ENCODE measurements around the gene MYT1.
A peak's percentile ranks its signal among the peaks of the same experiment; 100 is the strongest.

Gene MYT1

DNA sequence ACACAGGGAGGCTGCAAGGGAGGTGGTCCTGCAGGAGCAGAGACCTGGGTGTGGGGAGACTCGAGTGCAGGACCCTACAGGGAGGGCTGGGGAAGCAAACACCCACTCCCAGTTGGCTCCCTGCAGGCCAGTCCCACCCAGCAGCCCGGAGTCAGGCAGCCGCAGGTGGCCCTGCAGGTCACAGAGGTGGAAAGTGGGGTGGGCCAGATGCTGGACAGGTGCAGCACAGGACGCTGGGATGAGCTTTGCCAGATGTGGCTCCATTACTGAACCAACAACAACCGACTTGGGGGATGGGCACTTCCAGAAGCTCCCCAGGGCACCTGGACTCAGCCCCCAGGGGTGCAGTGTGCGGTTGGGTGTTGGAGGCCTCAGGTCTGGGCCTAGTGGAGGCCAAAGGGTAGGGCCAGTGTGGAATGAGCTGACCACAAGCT lies 26.6 kb upstream of the MYT1 start:
- peak in 1 of 2 donors; percentile 57 for DNase-seq
- Histone ChIP-seq H3K27me3 (peaks cover 0 to 41% of the 10 kb centered on the region in 2 donors), H3K36me3 (no peaks in the 10 kb centered on the region), H3K4me1 (no peaks in the 10 kb centered on the region), H3K4me3 (no peak overlapping the region), H3K9me3 (no peaks in the 10 kb centered on the region), H3K27ac (no peak overlapping the region)
- intact Hi-C loops (cut with DNase I; ENCODE audit: low total_unique reads) = no loop called here
- TF ChIP-seq, protein P1, sequence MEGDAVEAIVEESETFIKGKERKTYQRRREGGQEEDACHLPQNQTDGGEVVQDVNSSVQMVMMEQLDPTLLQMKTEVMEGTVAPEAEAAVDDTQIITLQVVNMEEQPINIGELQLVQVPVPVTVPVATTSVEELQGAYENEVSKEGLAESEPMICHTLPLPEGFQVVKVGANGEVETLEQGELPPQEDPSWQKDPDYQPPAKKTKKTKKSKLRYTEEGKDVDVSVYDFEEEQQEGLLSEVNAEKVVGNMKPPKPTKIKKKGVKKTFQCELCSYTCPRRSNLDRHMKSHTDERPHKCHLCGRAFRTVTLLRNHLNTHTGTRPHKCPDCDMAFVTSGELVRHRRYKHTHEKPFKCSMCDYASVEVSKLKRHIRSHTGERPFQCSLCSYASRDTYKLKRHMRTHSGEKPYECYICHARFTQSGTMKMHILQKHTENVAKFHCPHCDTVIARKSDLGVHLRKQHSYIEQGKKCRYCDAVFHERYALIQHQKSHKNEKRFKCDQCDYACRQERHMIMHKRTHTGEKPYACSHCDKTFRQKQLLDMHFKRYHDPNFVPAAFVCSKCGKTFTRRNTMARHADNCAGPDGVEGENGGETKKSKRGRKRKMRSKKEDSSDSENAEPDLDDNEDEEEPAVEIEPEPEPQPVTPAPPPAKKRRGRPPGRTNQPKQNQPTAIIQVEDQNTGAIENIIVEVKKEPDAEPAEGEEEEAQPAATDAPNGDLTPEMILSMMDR (IDR thresholded peaks at IDR 0.05) = no peak

DNA sequence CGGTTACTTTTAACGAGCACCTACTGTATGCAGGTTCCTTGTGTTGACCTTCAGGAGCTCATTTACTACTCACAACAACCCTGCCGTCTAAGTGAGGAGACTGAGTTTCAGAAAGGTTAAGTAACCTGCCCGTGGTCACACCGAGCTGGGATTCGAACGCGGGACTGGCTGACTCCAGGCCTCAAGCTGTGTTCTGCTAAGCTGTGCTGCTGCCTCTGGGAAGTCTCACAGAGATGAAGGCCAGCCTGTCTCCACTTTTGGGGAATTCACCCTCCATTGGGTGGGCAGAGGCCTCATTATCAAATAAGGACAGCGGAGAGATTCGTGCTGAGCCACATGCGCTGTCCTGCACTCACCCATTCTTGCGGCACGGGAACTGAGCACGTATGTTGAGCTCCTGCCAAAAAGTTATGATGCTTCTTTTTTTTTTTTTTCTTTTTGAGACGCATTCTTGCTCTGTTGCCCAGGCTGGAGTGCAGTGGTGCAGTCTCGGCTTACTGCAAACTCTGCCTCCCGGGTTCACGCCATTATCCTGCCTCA lies 25.9 kb upstream of the MYT1 start:
- TF ChIP-seq, protein P1 (IDR thresholded peaks at IDR 0.05) = no peak
- Histone ChIP-seq H3K27ac (no peak overlapping the region), H3K27me3 (peaks cover 0 to 49% of the 10 kb centered on the region in 2 donors), H3K4me3 (no peak overlapping the region), H3K36me3 (no peaks in the 10 kb centered on the region), H3K4me1 (no peaks in the 10 kb centered on the region), H3K9me3 (no peaks in the 10 kb centered on the region)
- DNase-seq = peak in 1 of 2 donors; percentile 38
- intact Hi-C loops (cut with DNase I; ENCODE audit: low total_unique reads) = no loop called here

DNA sequence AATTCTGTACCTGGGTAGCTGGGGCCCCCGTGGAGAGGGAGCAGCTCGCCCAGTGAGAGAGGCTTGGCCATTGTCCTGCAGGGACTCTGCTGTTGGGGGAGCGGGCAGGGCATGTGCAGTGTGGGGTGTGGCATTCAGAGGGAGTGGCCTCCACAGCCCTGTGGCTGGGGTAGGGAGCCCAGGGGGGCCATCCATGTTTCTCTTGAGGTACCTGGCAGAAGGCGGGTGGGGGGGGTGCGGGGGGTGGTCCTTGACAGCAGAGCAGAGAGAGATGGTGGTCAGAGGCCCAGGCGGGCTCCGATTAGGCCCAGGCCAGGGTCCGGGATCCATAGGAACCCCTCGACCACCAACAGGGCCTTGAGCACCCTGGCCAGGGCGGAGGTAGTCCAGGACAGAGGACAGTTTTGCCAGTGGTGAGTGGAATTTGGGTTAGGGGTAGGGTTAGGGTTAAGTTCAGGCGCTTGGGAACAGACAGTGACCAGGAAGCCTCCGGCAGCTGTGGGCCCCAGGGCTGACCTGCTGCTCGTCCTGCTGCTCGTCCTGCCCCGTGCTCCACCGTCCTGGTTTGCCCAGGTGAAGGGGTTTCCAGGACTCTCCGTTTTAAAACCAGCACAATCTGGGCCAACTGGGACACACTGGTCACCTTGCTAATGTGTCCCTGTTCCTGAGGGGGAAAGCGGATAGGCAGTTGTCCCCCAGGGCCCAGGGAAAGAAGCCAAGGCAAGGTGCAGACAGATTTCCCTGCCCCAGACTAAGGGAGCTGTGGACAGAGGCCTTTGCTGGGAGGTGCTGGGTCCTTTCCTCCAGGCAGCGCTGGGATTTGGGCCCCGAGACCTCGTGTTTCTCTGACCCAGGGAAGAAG lies 24.8 kb upstream of the MYT1 start:
- Histone ChIP-seq H3K36me3 (no peaks in the 10 kb centered on the region), H3K27ac (no peak overlapping the region), H3K4me3 (no peak overlapping the region), H3K9me3 (no peaks in the 10 kb centered on the region), H3K27me3 (peaks cover 0 to 44% of the 10 kb centered on the region in 2 donors), H3K4me1 (no peaks in the 10 kb centered on the region)
- DNase-seq = peak in 1 of 2 donors; percentile 40
- TF ChIP-seq, protein P1 (IDR thresholded peaks at IDR 0.05) = no peak
- intact Hi-C loops (cut with DNase I; ENCODE audit: low total_unique reads) = no loop called here

DNA sequence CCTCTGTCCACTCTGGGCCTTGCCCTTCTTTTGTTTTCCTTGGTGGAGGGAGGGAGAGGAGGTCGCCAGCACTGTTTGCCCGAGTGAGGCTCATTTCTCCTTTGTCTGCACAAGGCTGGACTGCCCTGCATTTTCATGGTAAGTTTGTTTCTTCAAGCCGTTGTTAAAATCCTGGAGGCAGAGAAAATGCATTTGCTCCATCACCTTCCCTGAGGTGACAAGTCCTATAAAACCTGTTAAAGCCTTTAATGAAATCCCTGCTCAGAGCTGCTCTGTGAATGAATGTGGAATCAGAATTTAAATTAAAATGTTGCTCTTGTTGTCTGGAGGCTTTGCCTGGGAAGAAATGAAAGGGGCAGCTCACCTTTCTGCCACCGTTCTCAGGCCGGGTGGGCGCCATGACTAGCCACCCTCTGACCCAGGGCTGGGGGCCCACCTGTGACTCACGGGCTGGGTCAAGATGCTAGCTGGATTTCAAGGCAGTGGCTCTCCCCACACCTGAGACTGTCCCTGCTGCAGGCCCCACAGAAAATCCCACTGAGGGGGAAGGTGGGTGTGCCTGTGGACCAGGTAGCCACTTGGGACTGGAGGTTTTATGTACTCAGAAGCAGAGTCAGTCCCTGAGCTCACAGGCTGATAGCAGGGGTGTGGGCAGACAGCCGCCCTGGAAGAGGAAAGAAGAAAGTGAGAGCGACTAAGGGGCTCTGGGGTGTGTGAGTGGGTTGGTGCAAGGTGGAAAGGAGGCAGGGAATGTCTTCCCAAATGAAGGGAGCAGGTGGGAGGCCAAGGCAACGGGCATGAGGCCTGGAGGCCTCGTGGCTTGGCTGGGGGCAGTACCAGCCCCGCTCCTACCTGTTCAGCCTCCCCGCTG lies 24.0 kb upstream of the MYT1 start:
- no peak overlapping the region for H3K4me3 ChIP-seq
- intact Hi-C loops (cut with DNase I; ENCODE audit: low total_unique reads) = no loop called here
- DNase-seq = peak in 1 of 2 donors; percentile 51
- no peaks in the 10 kb centered on the region for H3K36me3 ChIP-seq
- TF ChIP-seq, protein P1 (IDR thresholded peaks at IDR 0.05) = no peak
- H3K27ac ChIP-seq = no peak overlapping the region
- peaks cover 0 to 3% (median 2%) of the 10 kb centered on the region in 3 donors for H3K9me3 ChIP-seq
- no peaks in the 10 kb centered on the region for H3K4me1 ChIP-seq
- H3K27me3 ChIP-seq = peaks cover 0 to 47% of the 10 kb centered on the region in 2 donors

- Histone ChIP-seq H3K36me3 (no peaks in the 10 kb centered on the region), H3K27me3 (peaks cover 0 to 53% of the 10 kb centered on the region in 2 donors), H3K27ac (no peak overlapping the region), H3K4me3 (no peak overlapping the region), H3K4me1 (no peaks in the 10 kb centered on the region), H3K9me3 (peaks cover 0 to 8% (median 8%) of the 10 kb centered on the region in 3 donors)
- intact Hi-C loops (cut with DNase I; ENCODE audit: low total_unique reads) = no loop called here
- peak in 1 of 2 donors; percentile 16 for DNase-seq
- TF ChIP-seq, protein P1 (IDR thresholded peaks at IDR 0.05) = no peak
These were observed 23.3 kb upstream of the MYT1 start for GRCh38 chr20:64140956-64141355.

Measured in tibial artery (tissue), 4 donors.